Right lobe of liver (tissue), 6 donors: ENCODE results near the gene ZCCHC24. TPM values are rescaled to one million over a fixed set of nuclear protein-coding genes. Genes with fewer than 3 reads are reported as not detected.
"Not testable (repeated sequence)": the region's sequence is repeated elsewhere in the genome, so short reads cannot be mapped to it uniquely, and the experiment has no call there.

Experiments used
- ATAC-seq, 4 donors: fragments of 200-7000 bp; cut with Tn5 transposase; one replicate each; pipeline ENCODE4 v1.9.1; 2020; ENCODE audit warnings: mild to moderate bottlenecking in 4 of 4, moderate library complexity in 4 of 4
- DNase-seq, 3 donors: peaks; one replicate each; pipeline ENCODE4 v3.0.0-alpha.2; 2020
- H3K27ac ChIP-seq, 3 donors: fragments of 200-600 bp; one replicate each; pipeline ENCODE4 v1.8.0; 2022
- H3K27me3 ChIP-seq, 2 donors: fragments of 200-600 bp; one replicate each; pipeline ENCODE4 v1.8.0; 2022
- H3K36me3 ChIP-seq, 4 donors: fragments of 200-600 bp; sonication (generic) in 1 of 4; one replicate each; pipeline versions ENCODE4 v1.5.1 to v1.8.0; 2017 to 2022; ENCODE audit warnings: control low read depth in 1 of 4
- H3K4me1 ChIP-seq, 4 donors: fragments of 200-600 bp; sonication (generic) in 1 of 4; one replicate each; pipeline versions ENCODE4 v1.5.1 to v1.8.0; 2017 to 2022; ENCODE audit warnings: control low read depth in 1 of 4
- H3K4me3 ChIP-seq, 3 donors: fragments of 200-600 bp; one replicate each; pipeline ENCODE4 v1.8.0; 2022
- H3K9me3 ChIP-seq, 4 donors: fragments of 200-600 bp; sonication (generic) in 1 of 4; one replicate each; pipeline versions ENCODE4 v1.5.1 to v1.8.0; 2017 to 2022; ENCODE audit warnings: control low read depth in 1 of 4
- POLR2A ChIP-seq: fragments of 450-650 bp; IDR thresholded peaks from one replicate; pipeline ENCODE4 v1.6.1; 2017; ENCODE audit warnings: antibody characterized with exemption, mild to moderate bottlenecking
- WGBS: methylation state at CpG from one replicate; pipeline ENCODE4 v1.1.6; 2018; ENCODE audit warnings: low coverage, low lambda C conversion rate; ENCODE audit not compliant: insufficient coverage; ENCODE audit errors: missing lambda C conversion rate; 5-methylcytosine and 5-hydroxymethylcytosine counted together
- intact Hi-C, 2 donors: fragments of 100-400 bp; cut with DNase I; formaldehyde crosslinking; loops; one replicate each; pipeline versions ENCODE4 v1.11.2 to v1.14.1; 2022
- total RNA-seq, 6 experiments: library from RNA; depleted of rRNA in 2 of 6; stranded (reverse); fragments of >200 nt in 2 of 6; fragmentation: NEBNext Ultra II Directional in 3 of 6; extraction: Animal tissue kit (Norgen Biotek cat#: 25700) in 3 of 6; gene quantifications; one replicate each; pipeline versions ENCODE4 v1.1.0 to v1.2.4, GENCODE V29; 2016 to 2023
- TF ChIP-seq, protein P1 (sequence below), 4 donors: fragments of 200-600 bp in 3 of 4; fragments of 450-650 bp in 1 of 4; IDR thresholded peaks; one replicate each; pipeline versions ENCODE4 v1.5.1 to v1.8.0; 2016 to 2022; ENCODE audit warnings: antibody characterized with exemption in 4 of 4, mild to moderate bottlenecking in 2 of 4
- donor health status: DM: no; HTN: yes; CAD: no.
- donor health status: DM: no; HTN: no; CAD: no.
- donor health status: DM: no; HTN: no; CAD: no.
- donor health status: DM: no; HTN: yes; CAD: no.
- donor health status: DM: no; HTN: yes; CAD: no.

The ZCCHC24 gene
- total RNA-seq, 6 experiments from 2014 or later, result 19.8 to 33.6 (median 22.7) TPM

DNA sequence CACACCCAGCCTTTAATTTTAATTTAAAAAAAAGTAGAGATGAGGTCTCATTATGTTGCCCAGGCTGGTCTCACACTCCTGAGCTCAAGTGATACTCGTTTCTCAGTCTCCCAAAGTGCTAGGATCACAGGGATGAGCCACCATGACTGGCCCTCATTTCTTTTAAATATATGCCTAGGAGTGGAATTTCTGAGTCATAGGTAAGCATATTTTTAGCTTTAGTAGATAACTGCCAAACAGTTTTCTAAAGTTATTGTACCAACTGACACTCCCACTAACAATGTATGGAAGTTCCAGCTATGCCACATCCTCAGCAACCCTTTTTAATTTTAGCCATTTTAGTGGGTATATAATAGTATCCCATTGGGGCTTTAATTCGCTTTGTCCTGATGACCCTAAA is 111.9 kb downstream of the ZCCHC24 start:
- TF ChIP-seq, protein P1, sequence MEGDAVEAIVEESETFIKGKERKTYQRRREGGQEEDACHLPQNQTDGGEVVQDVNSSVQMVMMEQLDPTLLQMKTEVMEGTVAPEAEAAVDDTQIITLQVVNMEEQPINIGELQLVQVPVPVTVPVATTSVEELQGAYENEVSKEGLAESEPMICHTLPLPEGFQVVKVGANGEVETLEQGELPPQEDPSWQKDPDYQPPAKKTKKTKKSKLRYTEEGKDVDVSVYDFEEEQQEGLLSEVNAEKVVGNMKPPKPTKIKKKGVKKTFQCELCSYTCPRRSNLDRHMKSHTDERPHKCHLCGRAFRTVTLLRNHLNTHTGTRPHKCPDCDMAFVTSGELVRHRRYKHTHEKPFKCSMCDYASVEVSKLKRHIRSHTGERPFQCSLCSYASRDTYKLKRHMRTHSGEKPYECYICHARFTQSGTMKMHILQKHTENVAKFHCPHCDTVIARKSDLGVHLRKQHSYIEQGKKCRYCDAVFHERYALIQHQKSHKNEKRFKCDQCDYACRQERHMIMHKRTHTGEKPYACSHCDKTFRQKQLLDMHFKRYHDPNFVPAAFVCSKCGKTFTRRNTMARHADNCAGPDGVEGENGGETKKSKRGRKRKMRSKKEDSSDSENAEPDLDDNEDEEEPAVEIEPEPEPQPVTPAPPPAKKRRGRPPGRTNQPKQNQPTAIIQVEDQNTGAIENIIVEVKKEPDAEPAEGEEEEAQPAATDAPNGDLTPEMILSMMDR (IDR thresholded peaks at IDR 0.05), result no peak
- TF ChIP-seq POLR2A, result no peak
- no peak overlapping the region for H3K27ac ChIP-seq
- H3K9me3 ChIP-seq, result no peaks in the 10 kb centered on the region
- H3K36me3 ChIP-seq, result no peaks in the 10 kb centered on the region
- DNase-seq, result no peak
- no peak for ATAC-seq
- 100% methylated on average over 2 of the region's 2 CpGs for WGBS
- H3K27me3 ChIP-seq, result no peaks in the 10 kb centered on the region
- no peak overlapping the region for H3K4me3 ChIP-seq
- intact Hi-C loops, result no loop called here
- H3K4me1 ChIP-seq, result peaks cover 0 to 20% (median 9%) of the 10 kb centered on the region in 4 donors

DNA sequence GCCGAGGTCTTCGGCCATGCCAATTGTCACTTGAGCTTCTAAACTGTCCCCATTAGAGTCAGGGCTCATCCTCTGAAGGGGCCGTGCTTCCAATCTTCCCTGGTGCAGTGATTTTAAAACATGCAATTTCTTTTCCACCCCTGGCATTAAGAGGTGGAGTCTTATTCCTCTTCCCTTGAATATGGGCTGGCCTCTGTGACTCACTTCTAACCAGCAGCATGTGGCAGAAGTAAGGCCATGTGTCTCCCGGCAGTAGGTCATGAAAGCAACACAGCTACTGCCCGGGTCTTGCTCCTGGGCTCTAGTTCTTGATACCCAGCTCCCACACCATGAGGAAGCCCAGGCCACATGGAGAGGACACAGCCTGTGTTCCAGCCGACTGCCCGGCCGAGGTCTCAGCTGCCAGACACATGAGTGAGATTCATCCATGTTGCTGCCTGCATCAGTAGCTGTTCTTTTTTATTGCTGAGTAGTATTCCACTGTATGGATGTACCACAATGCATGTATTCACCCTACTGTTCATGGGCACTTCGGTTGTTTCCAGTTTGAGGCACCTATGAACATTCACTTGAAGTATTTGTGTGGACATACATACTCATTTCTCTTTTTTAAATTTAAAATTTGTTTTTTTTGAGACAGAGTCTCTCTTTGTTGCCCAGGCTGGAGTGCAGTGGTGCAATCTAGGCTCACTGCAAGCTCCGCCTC is 112.7 kb downstream of the ZCCHC24 start:
- ATAC-seq, H3K4me3 ChIP-seq, H3K27ac ChIP-seq, intact Hi-C loops, H3K27me3 ChIP-seq, H3K9me3 ChIP-seq, H3K36me3 ChIP-seq, DNase-seq: not testable (repeated sequence)
- WGBS, result 100% methylated on average over 1 of the region's 10 CpGs
- peaks cover 0 to 20% (median 9%) of the 10 kb centered on the region in 4 donors for H3K4me1 ChIP-seq

Other genes with a start within 250 kb of the ZCCHC24 start
- 100 to 1,000 TPM in 1 of 6 experiments, 10 to 100 TPM in 5; 53.7 to 106 (median 90.1) TPM for gene PPIF, start 98.2 kb downstream of the ZCCHC24 start, total RNA-seq
- under 1 TPM in 5 of 6 experiments, not detected in 1; 0.31 to 0.54 (median 0.44) TPM for gene EIF5AL1, start 66.9 kb upstream of the ZCCHC24 start, total RNA-seq
- gene SFTPA2, start 114.8 kb upstream of the ZCCHC24 start, total RNA-seq, result under 1 TPM in 3 of 6 experiments, not detected in 3; 0.12 to 0.95 (median 0.42) TPM
- under 1 TPM in 3 of 6 experiments, not detected in 3; 0.12 to 0.40 (median 0.35) TPM for gene SFTPA1, start 165.3 kb upstream of the ZCCHC24 start, total RNA-seq